Measurements from ENCODE around the gene CDK5. TPM values are rescaled to one million over a fixed set of nuclear protein-coding genes. Genes with fewer than 3 reads are reported as not detected.
A peak's percentile ranks its signal among the peaks of the same experiment; 100 is the strongest.

The CDK5 gene
- total and polyA plus RNA-seq, 10 of the 15 experiments (the other 5 are each of a cell fraction or from before 2014, with no cell fraction given) = 1.5 to 33.4 (median 21.6) TPM

GRCh38 chr7:151079199-151079910 is 21.7 kb upstream of the CDK5 start (continued):
- TF ChIP-seq MTA2 (IDR thresholded peaks at IDR 0.05; ENCODE audit: low read depth) (no peak), ESRRA (IDR thresholded peaks at IDR 0.05; ENCODE audit: low read length) (no peak), EED (IDR thresholded peaks at IDR 0.05; ENCODE audit: low read depth) (no peak), SREBF2 (IDR thresholded peaks at IDR 0.05; ENCODE audit: low read length) (no peak), SIX5 (IDR thresholded peaks at IDR 0.05; ENCODE audit: low read depth, low read length, severe bottlenecking) (no peak), GABPA (IDR thresholded peaks at IDR 0.05; ENCODE audit: low read depth) (no peak)

GRCh38 chr7:151078233-151079040 is 20.7 kb upstream of the CDK5 start:
- FAIRE-seq (no peak), ATAC-seq (no peak), DNase-seq (ENCODE audit: low read depth, low spot score) (no peak)
- 63% methylated on average over 22 of the region's 22 CpGs for WGBS (ENCODE audit: insufficient coverage, insufficient replicate concordance, low lambda C conversion rate, missing lambda C conversion rate)
- Histone ChIP-seq H3K4me1 (ENCODE audit: control insufficient read depth, insufficient read depth, low read length) (peaks cover 19% of the 10 kb centered on the region), H3K4me3 (no peak overlapping the region), H4K20me1 (ENCODE audit: control insufficient read depth, insufficient read depth) (no peaks in the 10 kb centered on the region; the same call in 1 of the 2 replicates), H3K4me2 (ENCODE audit: control insufficient read depth, insufficient read depth) (no peak overlapping the region), H3K27me3 (replicated peaks in 1 of 2; ENCODE audit: control insufficient read depth in 2 of 2, insufficient read depth in 2 of 2, low read length in 1 of 2) (no peaks in the 10 kb centered on the region), H3K27ac (ENCODE audit: control insufficient read depth, insufficient read depth) (no peak overlapping the region), H3K36me3 (ENCODE audit: control insufficient read depth in 2 of 2, insufficient read depth in 2 of 2, low read length in 1 of 2) (peaks cover 0 to 17% of the 10 kb centered on the region in 2 experiments; a peak in 3 of 4 replicates), H3K9ac (ENCODE audit: control insufficient read depth, insufficient read depth, low read length) (no peak overlapping the region), H3K9me3 (replicated peaks; ENCODE audit: control insufficient read depth, insufficient read depth, low read length) (no peaks in the 10 kb centered on the region), H2AFZ (ENCODE audit: control insufficient read depth, low read depth, low read length) (no peak overlapping the region), H3K79me2 (ENCODE audit: control insufficient read depth, insufficient read depth, low read length) (peaks cover 39% of the 10 kb centered on the region)
- ChIA-PET SMC1A (ENCODE audit: uncharacterized antibody, unreplicated experiment) (no interaction called here), RAD21 (ENCODE audit: unreplicated experiment) (no interaction called here), CTCF (no interaction called here), POLR2A (no interaction called here)
- in situ Hi-C loops (cut with MboI) = no loop called here
- intact Hi-C loops (cut with micrococcal nuclease; ENCODE audit: unreplicated experiment) = no loop called here
- BruUV-seq (replicated peaks) = no TSS peak
- TF ChIP-seq KLF5 (IDR thresholded peaks at IDR 0.05; ENCODE audit: partially characterized antibody) (no peak), POLR2A (IDR thresholded peaks at IDR 0.05; ENCODE audit: low read depth, low read length) (peak; percentile 40; the same call in 1 of the 2 replicates), ZBED1 (IDR thresholded peaks at IDR 0.05; ENCODE audit: borderline replicate concordance) (no peak), POLR2AphosphoS2 (IDR thresholded peaks at IDR 0.05; ENCODE audit: low read depth, low read length) (0 out of 2 replicates have a peak, but pooled peaks have one; percentile 16), CREB1 (IDR thresholded peaks at IDR 0.05; ENCODE audit: low read depth) (no peak), SMC3 (IDR thresholded peaks at IDR 0.05; ENCODE audit: borderline replicate concordance, low read length) (no peak), CEBPZ (IDR thresholded peaks at IDR 0.05; ENCODE audit: low read depth, low read length) (no peak), MEF2B (IDR thresholded peaks at IDR 0.05; ENCODE audit: partially characterized antibody, poor library complexity, severe bottlenecking) (peak; percentile 30), CBX3 (IDR thresholded peaks at IDR 0.05; ENCODE audit: borderline replicate concordance, low read depth) (no peak), MYB (IDR thresholded peaks at IDR 0.05; ENCODE audit: borderline replicate concordance, low read depth, low read length) (no peak), ATF7 (IDR thresholded peaks at IDR 0.05; ENCODE audit: low read depth) (no peak), RELB (IDR thresholded peaks at IDR 0.05; ENCODE audit: low read depth) (no peak)
